ENCODE data around the gene TERT.

DNA sequence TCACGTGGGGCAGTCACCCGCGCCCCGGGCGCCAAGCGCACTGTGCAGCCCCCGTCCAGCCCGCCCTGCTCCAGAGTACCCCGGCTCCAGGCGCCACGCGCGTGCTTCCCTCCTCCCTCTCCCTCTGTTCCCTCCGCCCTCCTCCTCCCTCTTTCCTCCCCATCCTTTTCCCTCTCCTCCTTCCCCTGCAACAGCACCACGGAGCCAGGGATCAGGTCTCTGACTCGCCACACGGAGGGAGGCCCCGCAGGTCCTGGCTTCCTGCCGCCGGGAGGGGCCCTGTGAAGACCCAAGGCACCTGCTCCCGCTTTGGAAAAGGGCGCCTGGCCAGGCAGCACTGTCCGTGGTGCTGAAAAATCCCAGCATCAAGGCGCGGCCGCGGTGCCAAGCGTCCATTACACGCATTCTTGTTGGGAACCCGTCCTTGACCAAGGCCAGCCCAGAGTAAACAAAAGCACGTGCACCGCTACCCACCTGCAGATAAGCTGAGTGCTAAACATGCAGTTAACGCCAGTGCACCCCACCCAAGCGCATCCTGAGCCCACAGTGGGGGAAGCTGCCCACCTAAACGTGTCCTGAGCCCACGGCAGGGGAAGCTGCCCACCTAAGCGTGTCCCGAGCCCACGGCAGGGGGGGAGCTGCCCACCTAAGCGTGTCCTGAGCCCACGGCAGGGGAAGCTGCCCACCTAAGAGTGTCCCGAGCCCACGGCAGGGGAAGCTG lies 48.0 kb downstream of the TERT start:
- TF ChIP-seq POLR2A (IDR thresholded peaks at IDR 0.05) (no peak), EP300 (IDR thresholded peaks at IDR 0.05; ENCODE audit: low read depth) (no peak), POLR2AphosphoS5 (IDR thresholded peaks at IDR 0.05) (no peak)
- TF ChIP-seq, protein P1, sequence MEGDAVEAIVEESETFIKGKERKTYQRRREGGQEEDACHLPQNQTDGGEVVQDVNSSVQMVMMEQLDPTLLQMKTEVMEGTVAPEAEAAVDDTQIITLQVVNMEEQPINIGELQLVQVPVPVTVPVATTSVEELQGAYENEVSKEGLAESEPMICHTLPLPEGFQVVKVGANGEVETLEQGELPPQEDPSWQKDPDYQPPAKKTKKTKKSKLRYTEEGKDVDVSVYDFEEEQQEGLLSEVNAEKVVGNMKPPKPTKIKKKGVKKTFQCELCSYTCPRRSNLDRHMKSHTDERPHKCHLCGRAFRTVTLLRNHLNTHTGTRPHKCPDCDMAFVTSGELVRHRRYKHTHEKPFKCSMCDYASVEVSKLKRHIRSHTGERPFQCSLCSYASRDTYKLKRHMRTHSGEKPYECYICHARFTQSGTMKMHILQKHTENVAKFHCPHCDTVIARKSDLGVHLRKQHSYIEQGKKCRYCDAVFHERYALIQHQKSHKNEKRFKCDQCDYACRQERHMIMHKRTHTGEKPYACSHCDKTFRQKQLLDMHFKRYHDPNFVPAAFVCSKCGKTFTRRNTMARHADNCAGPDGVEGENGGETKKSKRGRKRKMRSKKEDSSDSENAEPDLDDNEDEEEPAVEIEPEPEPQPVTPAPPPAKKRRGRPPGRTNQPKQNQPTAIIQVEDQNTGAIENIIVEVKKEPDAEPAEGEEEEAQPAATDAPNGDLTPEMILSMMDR (IDR thresholded peaks at IDR 0.05): no peak
